ENCODE data around the gene RSAD1. TPM values are rescaled to one million over a fixed set of nuclear protein-coding genes. Genes with fewer than 3 reads are reported as not detected.

RSAD1 gene
- total and polyA plus RNA-seq, 2 donors (not counting 3 experiments of a cell fraction or from before 2014, with no cell fraction given) = 20.3 to 35.5 TPM

GRCh38 chr17:50499270-50499669 lies 20.6 kb downstream of the RSAD1 start:
- CTCF ChIA-PET = no interaction called here

More at GRCh38 chr17:50499270-50499669, 20.6 kb downstream of the RSAD1 start:
- H3K27me3 ChIP-seq (ENCODE audit: control insufficient read depth in 2 of 2, insufficient read depth in 2 of 2, low read length in 2 of 2) = peaks cover 0 to 2% of the 10 kb centered on the region in 2 experiments
- H3K79me2 ChIP-seq (ENCODE audit: control insufficient read depth, insufficient read depth, low read length) = no peaks in the 10 kb centered on the region
- FAIRE-seq (no peak), DNase-seq (ENCODE audit: low read depth, low spot score) (no peak)
- intact Hi-C loops (cut with micrococcal nuclease) (no loop called here), dilution Hi-C loops (cut with MboI; ENCODE audit: extremely low pct_ligation_motif_present, low sequenced_read_pairs) (no loop called here)
- H3K9me3 ChIP-seq (replicated peaks; ENCODE audit: control insufficient read depth, insufficient read depth, low read length) = no peaks in the 10 kb centered on the region
- no peak overlapping the region for H3K4me2 ChIP-seq (ENCODE audit: insufficient read depth, low read length)
- H3K9ac ChIP-seq (replicated peaks; ENCODE audit: extremely low read depth, insufficient read depth, low read length) = no peak overlapping the region
- no peaks in the 10 kb centered on the region for H3K9me1 ChIP-seq (replicated peaks; ENCODE audit: control insufficient read depth, extremely low read depth, insufficient read depth, low read length)
- no peaks in the 10 kb centered on the region for H4K20me1 ChIP-seq (replicated peaks; ENCODE audit: control insufficient read depth, extremely low read depth, insufficient read depth, low read length)
- POLR2A ChIA-PET = no interaction called here
- H3K27ac ChIP-seq (ENCODE audit: insufficient read depth, low read depth, low read length) = no peak overlapping the region
- no peaks in the 10 kb centered on the region for H3K36me3 ChIP-seq (ENCODE audit: control insufficient read depth in 2 of 2, extremely low read depth in 1 of 2, insufficient read depth in 2 of 2, low read length in 2 of 2)
- no peak overlapping the region for H2AFZ ChIP-seq (ENCODE audit: low read depth, low read length)
- BruUV-seq (replicated peaks) = no TSS peak
- no peak for TF ChIP-seq CTCF (IDR thresholded peaks at IDR 0.05; ENCODE audit: extremely low read depth in 1 of 2, insufficient read depth in 1 of 2, low read depth in 1 of 2, low read length in 2 of 2)
- TF ChIP-seq FOS (IDR thresholded peaks at IDR 0.05; ENCODE audit: borderline replicate concordance, insufficient read depth, low read length) = no peak
- no peak for TF ChIP-seq POLR2AphosphoS5 (IDR thresholded peaks at IDR 0.05; ENCODE audit: insufficient read depth, low read depth, low read length)
- TF ChIP-seq POLR2A (IDR thresholded peaks at IDR 0.05; ENCODE audit: low read depth, low read length) = no peak
- no peak for TF ChIP-seq EZH2 (IDR thresholded peaks at IDR 0.05; ENCODE audit: borderline replicate concordance, low read depth, low read length, severe bottlenecking)
- TF ChIP-seq, protein P1, sequence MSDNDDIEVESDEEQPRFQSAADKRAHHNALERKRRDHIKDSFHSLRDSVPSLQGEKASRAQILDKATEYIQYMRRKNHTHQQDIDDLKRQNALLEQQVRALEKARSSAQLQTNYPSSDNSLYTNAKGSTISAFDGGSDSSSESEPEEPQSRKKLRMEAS (IDR thresholded peaks at IDR 0.05; ENCODE audit: insufficient read depth, insufficient read length) = no peak
- no peak for TF ChIP-seq JUN (IDR thresholded peaks at IDR 0.05; ENCODE audit: borderline replicate concordance, insufficient read depth, insufficient read length, low read depth)
- no peak for TF ChIP-seq GATA2 (IDR thresholded peaks at IDR 0.05; ENCODE audit: insufficient read depth, insufficient read length, low read depth, low read length)
- no peak for TF ChIP-seq MYC (IDR thresholded peaks at IDR 0.05; ENCODE audit: low read depth, low read length)
- no peak overlapping the region for H3K4me3 ChIP-seq (replicated peaks in 1 of 3; ENCODE audit: insufficient read depth in 1 of 3, low read depth in 1 of 3, low read length in 3 of 3)
- no peaks in the 10 kb centered on the region for H3K4me1 ChIP-seq (ENCODE audit: control insufficient read depth, extremely low read depth, insufficient read depth, low read length)
